Measurements from ENCODE around the gene MAVS.

- TF ChIP-seq SMC3 (conservative IDR thresholded peaks at IDR 0.05; ENCODE audit: insufficient read depth, low read depth, low read length) (no peak), POLR2AphosphoS5 (IDR thresholded peaks at IDR 0.05; ENCODE audit: control insufficient read depth, insufficient read depth, low read depth, low read length) (no peak), TCF7L2 (IDR thresholded peaks at IDR 0.05; ENCODE audit: low read depth, low read length) (no peak), CTCF (IDR thresholded peaks at IDR 0.05 in 2 of 3, conservative IDR thresholded peaks at IDR 0.05 in 1 of 3; ENCODE audit: insufficient read depth in 2 of 3, low read depth in 1 of 3, low read length in 3 of 3) (no peak), SIN3B (IDR thresholded peaks at IDR 0.05; ENCODE audit: low read depth) (no peak), SMARCC2 (IDR thresholded peaks at IDR 0.05; ENCODE audit: low read depth) (no peak), CEBPB (tag; IDR thresholded peaks at IDR 0.05) (no peak), MYC (IDR thresholded peaks at IDR 0.05; ENCODE audit: low read depth, low read length) (no peak), MYC (CRISPR knock-in tag; IDR thresholded peaks at IDR 0.05; ENCODE audit: borderline replicate concordance, low read depth) (no peak), SMAD3 (CRISPR knock-in tag; conservative IDR thresholded peaks at IDR 0.05) (no peak), POLR2A (conservative IDR thresholded peaks at IDR 0.05) (no peak), ZNF121 (CRISPR knock-in tag; conservative IDR thresholded peaks at IDR 0.05) (no peak), SNAPC5 (CRISPR knock-in tag; IDR thresholded peaks at IDR 0.05) (no peak)
Observed at GRCh38 chr20:3815703-3816315, 30.8 kb upstream of the MAVS start.
